ENCODE data around the gene MDM2.

The MDM2 gene

GRCh38 chr12:68854554-68854953 lies 46.6 kb downstream of the MDM2 start:
- DNase-seq: no peak

- DNase-seq: no peak
Measured at GRCh38 chr12:68855111-68855510, 47.1 kb downstream of the MDM2 start.

- no peak for DNase-seq
Measured at GRCh38 chr12:68855771-68856170, 47.8 kb downstream of the MDM2 start.

GRCh38 chr12:68856510-68856909 lies 48.5 kb downstream of the MDM2 start:
- DNase-seq: no peak

- no peak for DNase-seq
Measured at GRCh38 chr12:68861890-68862289, 53.9 kb downstream of the MDM2 start.

GRCh38 chr12:68863109-68863770 lies 55.3 kb downstream of the MDM2 start:
- no peak for DNase-seq

- peak; percentile 32 for DNase-seq
Measured at GRCh38 chr12:68863886-68864454, 56.0 kb downstream of the MDM2 start.

- DNase-seq: no peak
Measured at GRCh38 chr12:68864604-68865003, 56.6 kb downstream of the MDM2 start.

DNA sequence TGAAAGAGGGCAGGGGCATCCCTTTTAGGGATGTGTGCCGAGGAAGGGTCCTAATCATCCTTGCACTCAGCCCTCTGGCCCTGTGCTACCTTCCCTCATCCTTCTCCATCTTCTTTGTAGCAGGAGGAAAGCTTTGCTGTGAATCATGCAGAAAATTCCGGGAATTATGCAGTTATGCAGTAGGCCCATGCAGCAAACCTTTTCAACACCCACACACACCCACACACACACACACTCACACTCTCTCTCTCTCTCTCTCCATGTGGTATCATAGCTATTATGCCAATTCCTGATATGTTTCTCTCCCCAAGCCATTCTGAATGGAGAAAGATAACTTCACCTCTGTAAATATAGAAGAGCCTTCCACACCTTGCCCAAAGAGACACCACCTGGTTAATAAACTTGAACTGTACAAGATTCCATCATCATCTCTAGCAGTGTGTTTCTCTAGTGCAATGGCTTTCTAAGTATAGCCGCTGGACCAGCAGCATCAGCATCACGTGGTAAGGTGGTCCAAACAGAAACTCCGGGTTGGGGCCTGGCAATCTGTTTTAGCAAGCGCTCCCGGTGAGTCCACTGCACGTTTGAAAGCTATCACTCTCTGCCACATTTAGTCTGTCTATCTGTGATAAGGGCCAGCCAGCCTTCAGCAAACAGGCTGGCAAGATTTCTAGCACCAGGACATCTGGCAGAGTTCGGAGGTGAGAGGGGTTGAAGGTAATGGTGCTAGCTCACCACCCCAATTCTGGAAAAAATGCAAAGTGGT lies 57.6 kb downstream of the MDM2 start:
- no peak for DNase-seq

DNA sequence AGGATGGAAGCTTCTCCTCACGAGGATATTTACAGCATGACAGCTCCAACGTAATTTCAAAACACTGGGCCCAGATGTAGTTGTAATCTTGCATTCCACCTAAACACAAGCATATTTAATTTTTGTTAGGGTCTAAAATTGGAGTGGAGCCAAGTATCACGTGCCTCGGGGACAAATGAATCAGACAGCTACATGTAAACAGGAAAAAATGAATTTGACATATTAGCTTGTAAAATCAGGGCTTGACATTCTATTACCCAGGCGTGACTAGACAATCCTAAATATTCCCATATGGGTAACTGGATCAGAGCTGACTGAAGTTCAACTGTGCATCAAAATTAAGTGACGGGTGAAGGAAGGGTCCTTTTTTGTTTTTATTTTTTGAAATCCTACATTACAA lies 59.0 kb downstream of the MDM2 start:
- no peak for DNase-seq

- no peak for DNase-seq
Measured at GRCh38 chr12:68867606-68868005, 59.6 kb downstream of the MDM2 start.

DNA sequence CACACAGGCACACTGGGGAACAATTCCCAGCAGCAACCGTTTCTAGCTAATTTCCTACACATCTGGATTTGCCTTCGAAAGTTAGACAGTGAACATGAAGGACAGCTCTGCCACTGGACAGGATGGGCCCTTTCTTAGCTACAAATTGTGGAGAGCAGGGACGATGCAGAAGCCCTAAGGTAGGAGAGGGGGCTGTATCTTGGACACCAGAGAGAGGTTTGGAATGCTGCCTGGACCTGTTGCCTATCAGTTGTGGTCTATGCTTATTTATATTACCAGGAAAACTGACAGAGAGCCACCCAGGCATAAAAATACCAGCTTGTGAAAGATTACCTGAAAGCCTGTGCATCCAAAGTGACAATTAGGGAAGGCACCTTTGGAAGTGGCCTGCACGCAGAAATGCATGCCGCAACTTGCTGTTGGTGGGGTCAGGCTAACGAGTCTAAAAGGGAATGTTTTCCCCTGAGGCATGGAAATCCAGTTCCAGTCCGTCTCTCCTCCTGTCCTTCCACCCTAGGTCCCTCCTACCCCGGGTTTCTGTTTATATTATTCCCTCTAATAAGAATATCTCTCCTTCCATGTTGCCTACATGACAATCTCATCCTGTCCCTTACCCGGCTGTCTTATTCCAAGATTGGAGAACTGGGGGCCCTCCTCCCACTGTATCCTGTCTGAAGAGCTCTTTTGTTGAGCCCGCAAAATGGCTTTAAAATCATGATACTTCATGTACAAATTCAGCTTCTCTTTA lies 60.2 kb downstream of the MDM2 start:
- DNase-seq: no peak

GRCh38 chr12:68870011-68870410 lies 62.0 kb downstream of the MDM2 start:
- no peak for DNase-seq

GRCh38 chr12:68870443-68870842 lies 62.5 kb downstream of the MDM2 start:
- no peak for DNase-seq

GRCh38 chr12:68871396-68871795 lies 63.4 kb downstream of the MDM2 start:
- no peak for DNase-seq

- DNase-seq: peak; percentile 1
Measured at GRCh38 chr12:68871921-68872320, 63.9 kb downstream of the MDM2 start.

- no peak for DNase-seq
Measured at GRCh38 chr12:68873316-68873715, 65.3 kb downstream of the MDM2 start.

- no peak for DNase-seq
Measured at GRCh38 chr12:68876461-68876860, 68.5 kb downstream of the MDM2 start.

GRCh38 chr12:68877583-68877982 lies 69.6 kb downstream of the MDM2 start:
- no peak for DNase-seq

- DNase-seq: no peak
Measured at GRCh38 chr12:68878283-68878682, 70.3 kb downstream of the MDM2 start.

DNA sequence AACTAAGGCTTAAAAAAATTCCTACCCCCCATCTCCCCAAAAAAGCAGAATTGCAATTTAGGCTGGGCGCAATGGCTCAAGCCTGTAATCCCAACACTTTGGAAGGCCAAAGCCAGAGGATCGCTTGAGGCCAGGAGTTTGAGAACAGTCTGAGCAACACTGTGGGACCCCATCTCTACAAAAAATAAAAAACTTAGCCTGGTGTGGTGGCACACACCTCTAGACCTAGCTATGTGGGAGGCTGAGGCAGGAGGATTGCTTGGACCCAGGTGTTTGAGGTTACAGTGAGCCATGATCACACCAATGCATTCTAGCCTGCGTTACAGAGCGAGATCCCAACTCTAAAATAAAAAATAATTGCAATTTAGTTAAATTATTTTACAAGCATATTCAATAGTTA lies 70.9 kb downstream of the MDM2 start:
- no peak for DNase-seq

- DNase-seq: no peak
Measured at GRCh38 chr12:68880660-68881325, 72.8 kb downstream of the MDM2 start.
